ENCODE results near the gene ZGPAT.

DNA sequence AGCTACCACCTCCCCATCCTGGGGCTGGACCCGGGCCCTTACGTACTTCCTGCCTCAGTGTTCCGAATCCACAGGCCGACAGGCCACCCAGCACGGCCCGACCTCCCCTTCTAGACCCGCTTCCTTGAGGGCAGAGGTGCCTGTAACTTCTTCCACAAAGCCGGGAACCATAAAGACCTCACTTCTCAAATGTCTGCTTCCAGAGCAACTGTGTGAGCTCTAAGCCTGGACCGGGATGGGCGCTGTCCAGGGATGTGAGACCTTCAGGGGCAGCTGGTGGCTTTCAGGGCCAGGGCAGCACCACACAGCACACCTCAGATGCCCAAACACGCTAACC is 41.1 kb downstream of the ZGPAT start:
- TF ChIP-seq, protein P1, sequence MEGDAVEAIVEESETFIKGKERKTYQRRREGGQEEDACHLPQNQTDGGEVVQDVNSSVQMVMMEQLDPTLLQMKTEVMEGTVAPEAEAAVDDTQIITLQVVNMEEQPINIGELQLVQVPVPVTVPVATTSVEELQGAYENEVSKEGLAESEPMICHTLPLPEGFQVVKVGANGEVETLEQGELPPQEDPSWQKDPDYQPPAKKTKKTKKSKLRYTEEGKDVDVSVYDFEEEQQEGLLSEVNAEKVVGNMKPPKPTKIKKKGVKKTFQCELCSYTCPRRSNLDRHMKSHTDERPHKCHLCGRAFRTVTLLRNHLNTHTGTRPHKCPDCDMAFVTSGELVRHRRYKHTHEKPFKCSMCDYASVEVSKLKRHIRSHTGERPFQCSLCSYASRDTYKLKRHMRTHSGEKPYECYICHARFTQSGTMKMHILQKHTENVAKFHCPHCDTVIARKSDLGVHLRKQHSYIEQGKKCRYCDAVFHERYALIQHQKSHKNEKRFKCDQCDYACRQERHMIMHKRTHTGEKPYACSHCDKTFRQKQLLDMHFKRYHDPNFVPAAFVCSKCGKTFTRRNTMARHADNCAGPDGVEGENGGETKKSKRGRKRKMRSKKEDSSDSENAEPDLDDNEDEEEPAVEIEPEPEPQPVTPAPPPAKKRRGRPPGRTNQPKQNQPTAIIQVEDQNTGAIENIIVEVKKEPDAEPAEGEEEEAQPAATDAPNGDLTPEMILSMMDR (conservative IDR thresholded peaks at IDR 0.05; ENCODE audit: low read depth, low read length) = no peak
- no peak for TF ChIP-seq EZH2 (IDR thresholded peaks at IDR 0.05; ENCODE audit: borderline replicate concordance, low read depth, low read length, poor library complexity, severe bottlenecking)
